Stimulated activated CD4-positive, alpha-beta T cell treated with anti-CD3 and anti-CD28 coated beads, Interleukin-12 subunit alpha, Interleukin-12 subunit beta, amount 100 ng/mL, for 24 hours (primary cell): ENCODE data around the gene SUPT3H.

ENCODE experiments used
- DNase-seq, 2 experiments: peaks; one replicate each; pipeline ENCODE4 v3.0.0-alpha.2; 2020; ENCODE audit warnings: low read depth in 2 of 2

SUPT3H gene

DNA sequence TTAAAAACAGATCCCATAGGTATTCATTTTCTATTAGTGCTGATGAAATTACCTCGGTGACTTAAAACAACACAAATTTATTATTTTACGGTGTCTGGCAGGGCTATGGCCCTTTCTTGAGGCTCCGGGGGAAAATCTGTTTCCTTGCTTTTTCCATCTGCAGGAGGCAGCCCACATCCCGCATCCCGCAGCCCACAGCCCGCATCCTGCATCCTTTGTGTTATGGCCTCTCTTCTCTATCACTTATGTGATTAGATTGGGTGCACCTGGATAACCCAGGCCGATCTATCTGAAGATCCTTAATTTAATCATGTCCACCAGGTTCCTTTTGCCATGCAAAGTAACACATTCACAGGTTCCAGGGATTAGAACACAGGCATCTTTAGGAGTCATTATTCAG lies 582.4 kb downstream of the SUPT3H start:
- DNase-seq = no peak

DNA sequence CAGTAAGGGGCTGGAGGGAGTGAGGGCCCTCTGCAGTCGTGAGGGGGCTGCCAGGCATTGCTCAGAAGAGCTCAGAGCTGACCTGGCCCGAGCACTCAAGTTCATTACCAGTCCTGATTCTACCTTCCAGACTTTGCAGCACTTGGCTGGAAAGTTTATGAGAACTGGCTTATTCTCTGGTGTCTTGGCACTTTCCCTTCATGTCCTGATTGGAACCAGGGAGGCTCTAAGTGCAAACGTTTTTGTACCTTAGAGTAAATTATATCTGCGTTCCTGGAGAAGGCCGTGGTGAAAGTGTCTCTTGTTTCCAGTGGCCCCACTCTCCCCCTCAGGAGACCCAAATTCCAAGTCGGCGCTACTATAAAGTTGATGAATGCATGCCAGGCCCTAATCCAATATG lies 587.9 kb downstream of the SUPT3H start:
- DNase-seq = no peak

DNA sequence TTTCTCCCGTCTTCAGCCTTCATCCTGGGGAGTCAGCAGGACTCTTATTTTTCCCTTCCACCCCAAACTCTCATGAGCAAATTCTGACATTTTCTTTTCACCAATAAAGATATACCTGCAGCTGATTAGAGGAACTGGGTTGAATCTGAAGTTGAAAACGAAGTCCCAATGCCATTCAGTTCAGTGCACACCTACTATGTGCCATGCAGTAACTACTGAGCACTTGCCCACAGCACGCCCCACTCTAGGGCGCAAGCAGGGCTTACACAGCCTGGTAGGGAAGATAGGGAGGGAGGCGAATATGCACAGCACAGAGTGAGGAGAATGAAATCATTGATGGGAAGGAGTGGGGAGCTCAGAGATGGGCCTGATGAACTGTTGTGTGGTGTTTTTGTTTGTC lies 588.7 kb downstream of the SUPT3H start:
- DNase-seq = no peak

DNA sequence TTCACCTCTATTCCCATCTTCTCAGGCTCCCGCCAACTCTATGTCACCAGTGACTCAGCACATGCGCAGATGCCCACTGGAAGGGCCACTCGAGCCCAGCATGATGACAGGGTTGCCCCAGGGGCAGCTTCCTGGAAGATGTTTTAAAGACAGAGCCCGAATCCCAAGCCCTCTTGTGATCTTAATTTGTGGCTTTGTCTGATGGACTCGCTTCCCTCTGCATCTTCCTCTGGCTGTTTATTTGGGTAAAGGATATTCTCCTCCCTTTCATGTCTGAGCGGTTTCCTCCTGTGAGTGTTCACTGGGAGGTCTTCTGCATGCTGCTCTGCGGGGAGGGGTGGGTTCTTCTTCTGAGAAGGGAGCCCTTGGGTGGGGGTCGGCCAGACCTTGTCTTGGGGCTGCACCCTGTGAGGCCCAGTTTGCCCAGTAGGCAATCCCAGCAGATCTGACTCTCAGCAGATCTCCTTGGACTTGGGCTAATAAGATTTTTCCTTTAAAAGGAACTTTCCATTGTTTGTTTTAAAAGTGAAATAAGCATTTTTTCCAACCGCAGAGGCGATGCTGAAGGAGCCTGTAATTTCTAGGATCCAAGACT lies 589.2 kb downstream of the SUPT3H start:
- no peak for DNase-seq

DNA sequence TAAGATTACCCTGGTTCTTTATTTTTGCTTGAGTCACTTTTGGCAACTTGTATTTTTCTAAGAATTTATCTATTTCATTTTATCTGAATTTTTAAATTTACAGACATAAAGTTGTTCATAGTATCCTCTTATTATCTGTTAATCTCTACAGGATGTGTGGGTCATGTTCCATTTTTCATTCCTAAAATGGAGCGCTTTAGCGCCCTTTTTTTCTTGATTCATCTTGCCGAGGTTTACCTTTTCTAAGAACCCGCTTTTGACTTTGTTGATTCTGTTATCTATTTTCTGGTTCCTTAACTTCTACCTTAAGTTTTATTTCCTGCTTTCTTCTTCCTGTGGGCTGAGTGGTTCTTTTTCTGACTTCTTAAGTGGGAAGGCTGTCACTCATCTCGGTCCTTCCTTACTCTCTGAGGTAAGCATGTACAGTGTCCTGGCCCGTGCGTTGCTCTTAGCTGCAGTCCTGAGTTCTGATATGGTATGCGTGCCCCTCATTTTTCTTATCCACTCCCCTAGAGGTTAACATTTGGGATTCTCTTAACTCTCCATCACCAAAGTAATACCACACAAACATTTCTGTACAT lies 590.4 kb downstream of the SUPT3H start:
- no peak for DNase-seq

DNA sequence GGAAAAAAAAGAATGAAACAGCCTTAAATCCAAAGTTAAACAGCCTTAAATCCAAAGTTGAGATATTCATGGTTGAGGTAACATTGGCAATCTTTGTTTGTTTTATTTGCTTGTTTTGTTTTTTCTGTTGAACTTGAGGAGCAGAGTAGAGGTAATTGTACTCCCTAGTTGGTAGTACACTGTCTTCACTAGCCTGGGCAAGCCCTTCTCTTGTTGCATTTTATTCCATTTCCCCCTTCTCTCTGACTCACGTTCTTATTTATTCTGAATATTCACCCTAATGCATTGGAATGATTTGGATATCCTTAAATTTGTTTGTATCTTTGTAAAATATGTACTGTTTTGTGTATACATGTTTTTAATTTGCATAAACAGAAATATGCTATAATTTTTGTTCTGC lies 592.6 kb downstream of the SUPT3H start:
- DNase-seq = no peak

DNA sequence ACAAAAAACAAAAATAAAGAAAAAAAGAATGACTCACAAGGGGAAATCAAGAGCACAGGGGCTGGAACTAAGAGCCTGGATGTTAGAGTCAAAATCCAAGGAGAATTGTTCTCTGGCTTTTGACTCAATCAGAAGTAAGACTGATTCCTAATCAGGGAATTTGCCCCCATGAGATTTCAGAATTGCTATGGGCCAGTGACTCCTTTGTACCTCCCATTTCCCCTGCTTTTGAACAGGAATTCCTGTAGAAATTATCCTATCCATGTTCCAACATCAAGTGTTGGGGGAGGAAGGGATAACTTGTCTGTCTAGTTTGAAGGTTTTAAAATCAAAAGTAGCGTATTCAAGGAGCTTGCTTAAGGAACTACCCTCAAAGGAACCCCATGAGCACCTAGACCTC lies 593.5 kb downstream of the SUPT3H start:
- DNase-seq = no peak

DNA sequence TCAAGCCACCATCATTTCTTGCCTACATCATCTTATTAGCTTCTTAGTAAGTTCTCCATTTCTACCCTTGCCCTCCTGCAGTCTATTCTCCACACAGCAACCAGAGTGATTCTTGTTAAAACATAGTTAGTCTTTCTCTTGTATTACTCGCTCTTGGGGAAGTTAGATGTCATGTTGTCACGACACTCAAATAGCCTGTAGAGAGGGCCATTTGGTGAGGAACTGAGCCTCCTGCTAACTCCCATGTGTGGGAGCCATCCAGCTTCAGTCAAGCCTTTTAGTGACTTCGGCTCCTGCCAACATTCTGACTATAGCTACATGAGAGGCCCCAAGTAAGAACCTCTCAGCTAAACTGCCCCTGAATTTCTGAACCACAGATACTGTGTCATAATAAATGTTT lies 594.8 kb downstream of the SUPT3H start:
- no peak for DNase-seq

DNA sequence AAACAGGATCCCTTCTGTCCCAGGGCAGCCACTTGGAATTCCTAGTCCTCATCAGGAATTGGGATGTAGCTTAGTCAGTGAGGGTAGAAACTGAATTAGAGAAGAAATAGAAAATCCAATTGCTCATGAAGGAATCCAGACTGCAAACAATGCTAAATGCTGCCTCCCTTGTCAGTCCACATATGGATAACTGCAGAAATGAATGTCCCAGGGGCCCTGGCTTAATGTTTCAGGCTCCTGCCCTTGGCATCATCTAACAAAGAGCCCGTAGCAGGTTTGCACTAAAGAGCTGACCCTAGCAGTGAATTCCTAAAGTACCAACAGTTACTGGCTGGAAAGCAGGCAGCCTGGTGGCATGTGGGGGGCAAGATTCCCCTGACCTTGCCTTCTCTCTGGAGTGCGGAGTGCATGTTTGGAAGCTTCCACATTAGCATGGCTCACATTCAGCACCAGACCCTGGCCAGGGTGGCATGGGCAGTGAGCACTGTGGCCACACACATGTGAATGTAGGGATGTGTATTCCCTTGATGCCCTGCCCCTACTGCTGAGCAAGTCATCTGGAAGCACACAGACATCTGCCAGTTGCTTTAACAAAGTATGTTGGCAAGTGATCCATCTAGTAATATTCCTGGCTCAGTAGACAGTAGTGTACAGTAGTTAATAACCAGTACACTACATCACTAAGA lies 595.7 kb downstream of the SUPT3H start:
- no peak for DNase-seq

DNA sequence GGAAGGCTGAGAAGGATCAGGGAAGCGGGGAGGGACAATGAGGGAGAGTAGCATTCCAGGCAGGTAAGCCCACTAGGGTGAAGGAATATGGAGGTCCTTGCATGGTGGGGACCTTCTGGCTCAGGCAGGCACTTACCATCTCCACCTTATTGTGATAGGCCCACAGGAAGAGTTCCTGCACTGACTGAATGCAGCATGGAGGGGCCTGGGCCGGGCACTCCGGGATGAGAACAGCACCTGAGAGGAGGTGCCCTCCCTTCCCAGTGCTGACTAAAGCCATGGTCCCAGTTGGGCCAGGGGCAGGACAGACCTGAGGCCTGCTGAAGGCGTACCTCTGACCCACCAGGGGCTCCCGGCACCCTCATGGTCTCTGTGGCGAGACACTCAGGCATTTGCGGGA lies 597.6 kb downstream of the SUPT3H start:
- DNase-seq = no peak

DNA sequence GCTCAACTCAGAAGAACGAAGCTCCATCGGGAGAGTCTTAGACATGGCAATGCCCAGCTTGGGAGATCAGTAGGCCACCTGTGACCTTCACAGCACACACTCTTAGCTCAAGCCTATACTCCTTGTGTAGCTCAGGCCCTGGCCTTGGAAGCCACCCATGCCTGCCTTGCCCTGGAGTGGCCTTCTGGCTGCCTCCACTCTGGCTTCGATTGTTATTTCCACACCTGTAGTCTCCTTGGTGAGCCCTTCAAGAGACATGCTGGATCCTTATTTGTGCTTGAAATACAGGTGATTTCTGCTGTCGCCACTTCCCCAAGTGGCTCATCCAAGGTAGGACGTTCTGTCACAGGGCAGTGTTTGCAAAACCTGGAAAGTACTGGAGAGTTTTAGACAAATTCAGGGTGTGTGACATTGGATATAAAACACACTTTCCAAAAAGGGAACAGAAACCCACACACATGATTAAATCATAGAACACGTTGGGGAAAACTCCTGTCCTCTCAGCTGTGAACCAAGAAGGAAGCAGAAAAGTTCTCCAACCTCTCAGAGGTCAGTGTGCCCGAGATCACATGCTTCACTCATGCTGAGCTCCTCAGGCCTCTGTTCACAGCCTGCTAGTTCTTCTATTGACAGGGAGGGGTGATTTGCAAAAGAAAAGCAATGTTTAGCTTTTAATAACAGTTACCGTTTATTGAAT lies 598.5 kb downstream of the SUPT3H start:
- DNase-seq = no peak
